Ishikawa (cell line): ENCODE results near the gene GRIK1.

Source experiments
- CEBPB ChIP-seq: IDR thresholded peaks from 2 replicates; pipeline ENCODE4 v1.6.1; 2012
- CREB1 ChIP-seq: IDR thresholded peaks from 2 replicates; pipeline ENCODE4 v1.6.1; 2012; ENCODE audit warnings: low read depth
- EGR1 ChIP-seq: IDR thresholded peaks from 2 replicates; pipeline ENCODE4 v1.6.1; 2012
- EP300 ChIP-seq: IDR thresholded peaks from 2 replicates; pipeline ENCODE4 v1.6.1; 2012; ENCODE audit warnings: borderline replicate concordance
- FOXM1 ChIP-seq: IDR thresholded peaks from 2 replicates; pipeline ENCODE4 v1.6.1; 2012; ENCODE audit warnings: low read depth, borderline replicate concordance
- MAX ChIP-seq: IDR thresholded peaks from 2 replicates; pipeline ENCODE4 v1.6.1; 2012
- NFIC ChIP-seq: IDR thresholded peaks from 2 replicates; pipeline ENCODE4 v1.6.1; 2012
- RAD21 ChIP-seq: IDR thresholded peaks from 2 replicates; pipeline ENCODE4 v1.6.1; 2012; ENCODE audit warnings: low read depth
- TAF1 ChIP-seq: IDR thresholded peaks from 2 replicates; pipeline ENCODE4 v1.6.1; 2012; ENCODE audit warnings: low read depth, mild to moderate bottlenecking
- TCF12 ChIP-seq: IDR thresholded peaks from 2 replicates; pipeline ENCODE4 v1.6.1; 2012; ENCODE audit warnings: low read depth
- TEAD4 ChIP-seq: IDR thresholded peaks from 2 replicates; pipeline ENCODE4 v1.6.1; 2012
- YY1 ChIP-seq: IDR thresholded peaks from 2 replicates; pipeline ENCODE4 v1.6.1; 2012; ENCODE audit warnings: low read depth
- ZBTB7A ChIP-seq: IDR thresholded peaks from 2 replicates; pipeline ENCODE4 v1.6.1; 2012; ENCODE audit warnings: low read depth
- TF ChIP-seq, protein P1 (sequence below): IDR thresholded peaks from 2 replicates; pipeline ENCODE4 v1.6.1; 2012
- TF ChIP-seq, protein P2 (sequence below): IDR thresholded peaks from 2 replicates; pipeline ENCODE4 v1.6.1; 2012; ENCODE audit warnings: low read depth, mild to moderate bottlenecking

Gene GRIK1

GRCh38 chr21:29701676-29702075 is 238.1 kb downstream of the GRIK1 start:
- TF ChIP-seq CREB1 (no peak), NFIC (no peak), EGR1 (no peak), EP300 (no peak), CEBPB (no peak), TCF12 (no peak)
- TF ChIP-seq, protein P1, sequence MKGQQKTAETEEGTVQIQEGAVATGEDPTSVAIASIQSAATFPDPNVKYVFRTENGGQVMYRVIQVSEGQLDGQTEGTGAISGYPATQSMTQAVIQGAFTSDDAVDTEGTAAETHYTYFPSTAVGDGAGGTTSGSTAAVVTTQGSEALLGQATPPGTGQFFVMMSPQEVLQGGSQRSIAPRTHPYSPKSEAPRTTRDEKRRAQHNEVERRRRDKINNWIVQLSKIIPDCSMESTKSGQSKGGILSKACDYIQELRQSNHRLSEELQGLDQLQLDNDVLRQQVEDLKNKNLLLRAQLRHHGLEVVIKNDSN, result no peak
- TF ChIP-seq, protein P2, sequence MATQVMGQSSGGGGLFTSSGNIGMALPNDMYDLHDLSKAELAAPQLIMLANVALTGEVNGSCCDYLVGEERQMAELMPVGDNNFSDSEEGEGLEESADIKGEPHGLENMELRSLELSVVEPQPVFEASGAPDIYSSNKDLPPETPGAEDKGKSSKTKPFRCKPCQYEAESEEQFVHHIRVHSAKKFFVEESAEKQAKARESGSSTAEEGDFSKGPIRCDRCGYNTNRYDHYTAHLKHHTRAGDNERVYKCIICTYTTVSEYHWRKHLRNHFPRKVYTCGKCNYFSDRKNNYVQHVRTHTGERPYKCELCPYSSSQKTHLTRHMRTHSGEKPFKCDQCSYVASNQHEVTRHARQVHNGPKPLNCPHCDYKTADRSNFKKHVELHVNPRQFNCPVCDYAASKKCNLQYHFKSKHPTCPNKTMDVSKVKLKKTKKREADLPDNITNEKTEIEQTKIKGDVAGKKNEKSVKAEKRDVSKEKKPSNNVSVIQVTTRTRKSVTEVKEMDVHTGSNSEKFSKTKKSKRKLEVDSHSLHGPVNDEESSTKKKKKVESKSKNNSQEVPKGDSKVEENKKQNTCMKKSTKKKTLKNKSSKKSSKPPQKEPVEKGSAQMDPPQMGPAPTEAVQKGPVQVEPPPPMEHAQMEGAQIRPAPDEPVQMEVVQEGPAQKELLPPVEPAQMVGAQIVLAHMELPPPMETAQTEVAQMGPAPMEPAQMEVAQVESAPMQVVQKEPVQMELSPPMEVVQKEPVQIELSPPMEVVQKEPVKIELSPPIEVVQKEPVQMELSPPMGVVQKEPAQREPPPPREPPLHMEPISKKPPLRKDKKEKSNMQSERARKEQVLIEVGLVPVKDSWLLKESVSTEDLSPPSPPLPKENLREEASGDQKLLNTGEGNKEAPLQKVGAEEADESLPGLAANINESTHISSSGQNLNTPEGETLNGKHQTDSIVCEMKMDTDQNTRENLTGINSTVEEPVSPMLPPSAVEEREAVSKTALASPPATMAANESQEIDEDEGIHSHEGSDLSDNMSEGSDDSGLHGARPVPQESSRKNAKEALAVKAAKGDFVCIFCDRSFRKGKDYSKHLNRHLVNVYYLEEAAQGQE, result no peak

DNA sequence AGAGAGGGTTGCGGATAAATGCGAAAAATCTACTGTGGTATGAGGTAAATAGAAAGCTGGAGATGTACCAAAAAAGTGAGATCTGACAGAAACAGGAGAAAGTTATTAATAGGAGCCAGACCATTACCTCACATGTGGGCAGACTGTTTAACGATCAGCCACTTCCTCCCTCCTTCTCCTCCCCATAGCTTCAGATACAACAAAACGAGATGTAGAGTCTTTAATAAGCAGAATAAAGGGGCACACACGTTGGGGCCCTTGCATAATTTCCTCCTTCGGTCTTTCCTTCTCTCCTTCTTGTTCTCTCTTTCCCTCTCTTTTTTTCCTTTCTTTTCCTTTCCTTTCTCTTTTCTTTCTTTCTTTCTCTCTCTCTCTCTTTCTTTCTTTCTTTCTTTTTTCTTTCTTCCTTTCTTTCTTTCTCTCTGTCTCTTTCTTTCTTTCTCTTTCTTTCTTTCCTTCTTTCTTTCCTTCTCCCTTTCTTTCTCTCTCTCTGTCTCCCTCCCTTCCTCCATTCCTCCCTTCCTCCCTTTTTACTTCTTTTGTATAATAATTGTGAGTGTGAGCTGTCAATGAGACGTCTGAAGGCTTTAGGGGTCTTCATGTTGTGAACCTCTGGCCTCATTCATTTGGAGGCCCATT is 242.1 kb downstream of the GRIK1 start:
- no peak for TF ChIP-seq NFIC
- no peak for TF ChIP-seq CEBPB
- TF ChIP-seq YY1, result no peak
- TF ChIP-seq, protein P2, result no peak
- TF ChIP-seq RAD21, result no peak
- TF ChIP-seq TAF1, result no peak
- TF ChIP-seq, protein P1, result no peak
- TF ChIP-seq FOXM1, result no peak
- TF ChIP-seq TEAD4, result no peak
- no peak for TF ChIP-seq MAX
- no peak for TF ChIP-seq EP300
- TF ChIP-seq EGR1, result no peak
- no peak for TF ChIP-seq TCF12
- TF ChIP-seq CREB1, result no peak

GRCh38 chr21:29696937-29697336 is 242.9 kb downstream of the GRIK1 start:
- TF ChIP-seq TEAD4 (no peak), CEBPB (no peak), MAX (no peak), EP300 (no peak), TAF1 (no peak), YY1 (no peak), CREB1 (no peak), EGR1 (no peak), TCF12 (no peak), NFIC (no peak), RAD21 (no peak), FOXM1 (no peak), ZBTB7A (no peak)
- TF ChIP-seq, protein P2, result no peak
- TF ChIP-seq, protein P1, result no peak

GRCh38 chr21:29691616-29692491 is 247.9 kb downstream of the GRIK1 start:
- TF ChIP-seq CREB1 (no peak), ZBTB7A (no peak), CEBPB (no peak), MAX (no peak), RAD21 (no peak), YY1 (no peak), TEAD4 (no peak), EP300 (no peak), EGR1 (no peak), NFIC (no peak), FOXM1 (no peak), TAF1 (no peak), TCF12 (no peak)
- TF ChIP-seq, protein P2, result no peak
- TF ChIP-seq, protein P1, result no peak
